GM23338 (cell line): ENCODE results near the gene FSIP1. TPM values are rescaled to one million over a fixed set of nuclear protein-coding genes. Genes with fewer than 3 reads are reported as not detected.

Experiments used
- ATAC-seq: fragments of 200-7000 bp; cut with Tn5 transposase; 3 replicates; pipeline ENCODE4 v1.9.1; 2020
- DNase-seq: peaks from one replicate; pipeline ENCODE4 v3.0.0-alpha.2; 2015; ENCODE audit warnings: low spot score
- H2AFZ ChIP-seq: fragments of 200-600 bp; sonication (generic); 2 replicates; pipeline ENCODE4 v1.8.0; 2016; ENCODE audit warnings: antibody characterized with exemption, mild to moderate bottlenecking, moderate library complexity
- H3F3A ChIP-seq: fragments of 200-600 bp; sonication (generic); replicated peaks from 2 replicates; pipeline ENCODE4 v1.8.0; 2017; ENCODE audit warnings: antibody characterized with exemption, mixed run types, low read depth
- H3K27ac ChIP-seq: fragments of 200-600 bp; sonication (generic); 2 replicates; pipeline ENCODE4 v1.6.1; 2016; ENCODE audit warnings: low read depth
- H3K27me3 ChIP-seq: fragments of 200-600 bp; sonication (generic); 2 replicates; pipeline ENCODE4 v1.8.0; 2016; ENCODE audit warnings: mild to moderate bottlenecking, mixed run types, moderate library complexity; ENCODE audit not compliant: insufficient read depth
- H3K36me3 ChIP-seq: fragments of 200-600 bp; sonication (generic); 2 replicates; pipeline ENCODE4 v1.8.0; 2016; ENCODE audit warnings: mild to moderate bottlenecking; ENCODE audit not compliant: insufficient read depth
- H3K4me1 ChIP-seq: fragments of 200-600 bp; sonication (generic); 2 replicates; pipeline ENCODE4 v1.8.0; 2016; ENCODE audit warnings: mild to moderate bottlenecking, moderate library complexity; ENCODE audit not compliant: insufficient read depth
- H3K4me2 ChIP-seq: fragments of 200-600 bp; sonication (generic); 2 replicates; pipeline ENCODE4 v1.7.1; 2017; ENCODE audit warnings: mixed run types
- H3K4me3 ChIP-seq: fragments of 200-600 bp; sonication (generic); 2 replicates; pipeline ENCODE4 v1.6.1; 2016; ENCODE audit warnings: mixed run types
- H3K79me2 ChIP-seq: fragments of 200-600 bp; sonication (generic); replicated peaks from 2 replicates; pipeline ENCODE4 v1.8.0; 2017; ENCODE audit warnings: mild to moderate bottlenecking; ENCODE audit not compliant: insufficient read depth
- H3K9me2 ChIP-seq: fragments of 200-600 bp; sonication (generic); 2 replicates; pipeline ENCODE4 v1.8.0; 2017; ENCODE audit not compliant: insufficient read depth
- H4K20me1 ChIP-seq: fragments of 200-600 bp; sonication (generic); replicated peaks from 2 replicates; pipeline ENCODE4 v1.8.0; 2017; ENCODE audit warnings: mild to moderate bottlenecking; ENCODE audit not compliant: insufficient read depth
- H3K27ac Mint-ChIP-seq: 2 replicates; pipeline ENCODE4 v1.8.0; 2020; ENCODE audit warnings: inconsistent platforms, mild to moderate bottlenecking, moderate library complexity, mixed read lengths
- H3K27me3 Mint-ChIP-seq: 3 replicates; pipeline ENCODE4 v1.8.0; 2022; ENCODE audit warnings: low read depth, mild to moderate bottlenecking, moderate library complexity, mixed read lengths, inconsistent platforms; ENCODE audit not compliant: insufficient read depth, poor library complexity
- H3K36me3 Mint-ChIP-seq: 3 replicates; pipeline ENCODE4 v1.8.0; 2021; ENCODE audit warnings: low read depth, mild to moderate bottlenecking, inconsistent platforms, moderate library complexity, mixed read lengths
- H3K4me1 Mint-ChIP-seq: 3 replicates; pipeline ENCODE4 v1.8.0; 2020; ENCODE audit warnings: mild to moderate bottlenecking, inconsistent platforms, mixed read lengths
- H3K4me3 Mint-ChIP-seq: 3 replicates; pipeline ENCODE4 v1.8.0; 2021; ENCODE audit warnings: moderate library complexity, mild to moderate bottlenecking, inconsistent platforms, mixed read lengths
- H3K9me3 Mint-ChIP-seq: 3 replicates; pipeline ENCODE4 v1.8.0; 2020; ENCODE audit warnings: moderate library complexity, mild to moderate bottlenecking, inconsistent platforms, mixed read lengths
- CREB1 ChIP-seq: fragments of 250-450 bp; sonication (Bioruptor Pico); IDR thresholded peaks from 2 replicates; pipeline ENCODE4 v1.5.0; 2020; ENCODE audit warnings: low read depth, mild to moderate bottlenecking, moderate library complexity
- EZH2phosphoT487 ChIP-seq: fragments of 200-600 bp; sonication (generic); IDR thresholded peaks from one replicate; pipeline ENCODE4 v1.8.1; 2018; ENCODE audit warnings: antibody characterized with exemption; ENCODE audit not compliant: unreplicated experiment
- JUNB ChIP-seq: IDR thresholded peaks from one replicate; pipeline ENCODE4 v1.6.1; 2016; ENCODE audit warnings: antibody characterized with exemption; ENCODE audit not compliant: unreplicated experiment
- NANOG ChIP-seq: IDR thresholded peaks from 2 replicates; pipeline ENCODE4 v1.6.1; 2016; ENCODE audit warnings: antibody characterized with exemption, borderline replicate concordance
- POLR2AphosphoS5 ChIP-seq: IDR thresholded peaks from 2 replicates; pipeline ENCODE4 v1.6.1; 2016; ENCODE audit warnings: antibody characterized with exemption, low read depth
- STAT1 ChIP-seq: IDR thresholded peaks from one replicate; pipeline ENCODE4 v1.6.1; 2016; ENCODE audit warnings: antibody characterized with exemption; ENCODE audit not compliant: unreplicated experiment
- ZNF331 ChIP-seq: fragments of 250-450 bp; sonication (Bioruptor Pico); IDR thresholded peaks from 2 replicates; pipeline ENCODE4 v1.5.0; 2020; ENCODE audit warnings: low read depth, mild to moderate bottlenecking, moderate library complexity
- ZNF462 ChIP-seq: fragments of 250-450 bp; sonication (Bioruptor Pico); IDR thresholded peaks from 2 replicates; pipeline ENCODE4 v1.5.0; 2020; ENCODE audit warnings: mild to moderate bottlenecking, moderate library complexity
- polyA plus RNA-seq: library from polyadenylated mRNA; unstranded; fragments of >200 nt; fragmentation: Nextera tagmentation; extraction: Ambion mirVana; gene quantifications from 2 replicates; pipeline ENCODE4 v1.2.1, GENCODE V29; 2016
- total RNA-seq: library from RNA; depleted of rRNA; stranded (reverse); fragments of >200 nt; shearing (Covaris generic); gene quantifications from 2 replicates; pipeline ENCODE4 v1.2.3, GENCODE V29; 2014
- TF ChIP-seq, protein P1 (sequence below), 2 experiments: fragments of 200-600 bp in 1 of 2; sonication (generic) in 1 of 2; conservative IDR thresholded peaks; 2 replicates each; pipeline versions ENCODE4 v1.5.1 to v1.6.1; 2016 to 2017; ENCODE audit warnings: antibody characterized with exemption in 2 of 2, low read depth in 2 of 2, mild to moderate bottlenecking in 2 of 2, moderate library complexity in 1 of 2

FSIP1 gene
- total and polyA plus RNA-seq, 2 experiments from 2014 or later, result 0.92 to 2.1 TPM

GRCh38 chr15:39743611-39744010 is 39.0 kb downstream of the FSIP1 start (continued):
- TF ChIP-seq ZNF462 (CRISPR knock-in tag) (no peak), JUNB (no peak), POLR2AphosphoS5 (no peak)
- TF ChIP-seq, protein P1, sequence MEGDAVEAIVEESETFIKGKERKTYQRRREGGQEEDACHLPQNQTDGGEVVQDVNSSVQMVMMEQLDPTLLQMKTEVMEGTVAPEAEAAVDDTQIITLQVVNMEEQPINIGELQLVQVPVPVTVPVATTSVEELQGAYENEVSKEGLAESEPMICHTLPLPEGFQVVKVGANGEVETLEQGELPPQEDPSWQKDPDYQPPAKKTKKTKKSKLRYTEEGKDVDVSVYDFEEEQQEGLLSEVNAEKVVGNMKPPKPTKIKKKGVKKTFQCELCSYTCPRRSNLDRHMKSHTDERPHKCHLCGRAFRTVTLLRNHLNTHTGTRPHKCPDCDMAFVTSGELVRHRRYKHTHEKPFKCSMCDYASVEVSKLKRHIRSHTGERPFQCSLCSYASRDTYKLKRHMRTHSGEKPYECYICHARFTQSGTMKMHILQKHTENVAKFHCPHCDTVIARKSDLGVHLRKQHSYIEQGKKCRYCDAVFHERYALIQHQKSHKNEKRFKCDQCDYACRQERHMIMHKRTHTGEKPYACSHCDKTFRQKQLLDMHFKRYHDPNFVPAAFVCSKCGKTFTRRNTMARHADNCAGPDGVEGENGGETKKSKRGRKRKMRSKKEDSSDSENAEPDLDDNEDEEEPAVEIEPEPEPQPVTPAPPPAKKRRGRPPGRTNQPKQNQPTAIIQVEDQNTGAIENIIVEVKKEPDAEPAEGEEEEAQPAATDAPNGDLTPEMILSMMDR (conservative IDR thresholded peaks at IDR 0.05; ENCODE audit: low read depth in 2 of 2), result no peak

GRCh38 chr15:39741258-39741657 is 41.4 kb downstream of the FSIP1 start:
- Mint-ChIP-seq H3K4me3 (no peak overlapping the region), H3K27me3 (no peaks in the 10 kb centered on the region), H3K4me1 (peaks cover 2% of the 10 kb centered on the region; the same call in 2 of the 3 replicates), H3K36me3 (no peaks in the 10 kb centered on the region), H3K9me3 (no peaks in the 10 kb centered on the region), H3K27ac (no peak overlapping the region)
- no peak overlapping the region for H3K27ac ChIP-seq
- ATAC-seq, result no peak
- H4K20me1 ChIP-seq, result no peaks in the 10 kb centered on the region
- no peaks in the 10 kb centered on the region for H3K27me3 ChIP-seq
- H3K9me2 ChIP-seq, result no peaks in the 10 kb centered on the region
- H3F3A ChIP-seq, result no peaks in the 10 kb centered on the region
- no peak overlapping the region for H3K4me2 ChIP-seq
- peaks cover 10% of the 10 kb centered on the region for H3K4me1 ChIP-seq
- no peak for DNase-seq
- no peaks in the 10 kb centered on the region for H3K36me3 ChIP-seq
- H2AFZ ChIP-seq, result no peak overlapping the region
- no peaks in the 10 kb centered on the region for H3K79me2 ChIP-seq
- H3K4me3 ChIP-seq, result no peak overlapping the region
- no peak for TF ChIP-seq ZNF462 (CRISPR knock-in tag)
- no peak for TF ChIP-seq EZH2phosphoT487
- no peak for TF ChIP-seq CREB1
- no peak for TF ChIP-seq NANOG
- TF ChIP-seq ZNF331, result no peak
- TF ChIP-seq STAT1, result no peak
